BJ (cell line): Measurements from ENCODE around the gene VWA5B2. TPM values are rescaled to one million over a fixed set of nuclear protein-coding genes. Genes with fewer than 3 reads are reported as not detected.

Experiments
- polyA plus RNA-seq: library from polyadenylated mRNA; depleted of rRNA; stranded (reverse); fragments of >200 nt; gene quantifications from 2 replicates; pipeline ENCODE4 v1.2.3, GENCODE V29; 2011; rRNA removed
- small RNA-seq: library from RNA; depleted of rRNA; stranded (forward); fragments of <200 nt; gene quantifications from one replicate; pipeline ENCODE3, GENCODE V24; 2012; ENCODE audit warnings: low replicate concordance, low read depth; ENCODE audit not compliant: insufficient read length

The VWA5B2 gene
- polyA plus RNA-seq, 1 experiment: not detected

Small RNA genes within 50 kb of the gene (small RNA-seq; reads per million reads assigned to genes)
- gene MIR1224: not detected

Other genes with a start within 250 kb of the VWA5B2 start
- gene ABCC5, start 211.7 kb upstream of the VWA5B2 start, polyA plus RNA-seq: 16.5 and 16.9 TPM in 2 replicates
- gene HTR3D, start 197.8 kb upstream of the VWA5B2 start, polyA plus RNA-seq: not detected in 2 replicates
- not detected in 2 replicates for gene HTR3C, start 176.5 kb upstream of the VWA5B2 start, polyA plus RNA-seq
- gene HTR3E, start 132.5 kb upstream of the VWA5B2 start, polyA plus RNA-seq: not detected in 2 replicates
- 31.0 and 32.9 TPM in 2 replicates for gene EIF2B5, start 94.2 kb upstream of the VWA5B2 start, polyA plus RNA-seq
- 24.4 and 33.9 TPM in 2 replicates for gene DVL3, start 74.2 kb upstream of the VWA5B2 start, polyA plus RNA-seq
- gene AP2M1, start 54.7 kb upstream of the VWA5B2 start, polyA plus RNA-seq: 1,059 and 1,761 TPM in 2 replicates
- 65.2 and 82.8 TPM in 2 replicates for gene ABCF3, start 43.4 kb upstream of the VWA5B2 start, polyA plus RNA-seq
- 51.4 and 68.9 TPM in 2 replicates for gene ALG3, start 19.4 kb downstream of the VWA5B2 start, polyA plus RNA-seq
- 5.6 and 7.3 TPM in 2 replicates for gene EEF1AKMT4, start 20.1 kb downstream of the VWA5B2 start, polyA plus RNA-seq
- 0.17 and 0.28 TPM in 2 replicates for gene CAMK2N2, start 32.0 kb downstream of the VWA5B2 start, polyA plus RNA-seq
- not detected in 2 replicates for gene ECE2, start 46.4 kb downstream of the VWA5B2 start, polyA plus RNA-seq
- gene PSMD2, start 69.7 kb downstream of the VWA5B2 start, polyA plus RNA-seq: 262 and 330 TPM in 2 replicates
- gene EIF4G1, start 85.0 kb downstream of the VWA5B2 start, polyA plus RNA-seq: 222 and 370 TPM in 2 replicates
- gene FAM131A, start 108.0 kb downstream of the VWA5B2 start, polyA plus RNA-seq: 5.4 and 9.3 TPM in 2 replicates
- 1.6 and 2.6 TPM in 2 replicates for gene CLCN2, start 132.0 kb downstream of the VWA5B2 start, polyA plus RNA-seq
- 72.0 and 93.6 TPM in 2 replicates for gene POLR2H, start 132.1 kb downstream of the VWA5B2 start, polyA plus RNA-seq
- 0.20 and 0.36 TPM in 2 replicates for gene THPO, start 148.6 kb downstream of the VWA5B2 start, polyA plus RNA-seq
- gene CHRD, start 150.5 kb downstream of the VWA5B2 start, polyA plus RNA-seq: 0.83 and 1.5 TPM in 2 replicates